Measurements from ENCODE around the gene ZNF611.

The ZNF611 gene

GRCh38 chr19:52653161-52653560 is 81.7 kb downstream of the ZNF611 start:
- H4K20me1 ChIP-seq (ENCODE audit: control insufficient read depth, insufficient read depth, low read depth, low read length) = no peaks in the 10 kb centered on the region
- no peaks in the 10 kb centered on the region for H3K9me2 ChIP-seq (replicated peaks; ENCODE audit: control insufficient read depth, low read length)
- H3K4me2 ChIP-seq (ENCODE audit: low read length) = no peak overlapping the region
- no peaks in the 10 kb centered on the region for H3K4me1 ChIP-seq (ENCODE audit: control insufficient read depth, low read length)
- no peak overlapping the region for H3K4me3 ChIP-seq (ENCODE audit: low read length)
- peaks cover 90% of the 10 kb centered on the region for H3K36me3 ChIP-seq (ENCODE audit: control insufficient read depth, low read length)
- TF ChIP-seq EZH2phosphoT487 (IDR thresholded peaks at IDR 0.05; ENCODE audit: borderline replicate concordance, low read length) = no peak
- TF ChIP-seq, protein P1, sequence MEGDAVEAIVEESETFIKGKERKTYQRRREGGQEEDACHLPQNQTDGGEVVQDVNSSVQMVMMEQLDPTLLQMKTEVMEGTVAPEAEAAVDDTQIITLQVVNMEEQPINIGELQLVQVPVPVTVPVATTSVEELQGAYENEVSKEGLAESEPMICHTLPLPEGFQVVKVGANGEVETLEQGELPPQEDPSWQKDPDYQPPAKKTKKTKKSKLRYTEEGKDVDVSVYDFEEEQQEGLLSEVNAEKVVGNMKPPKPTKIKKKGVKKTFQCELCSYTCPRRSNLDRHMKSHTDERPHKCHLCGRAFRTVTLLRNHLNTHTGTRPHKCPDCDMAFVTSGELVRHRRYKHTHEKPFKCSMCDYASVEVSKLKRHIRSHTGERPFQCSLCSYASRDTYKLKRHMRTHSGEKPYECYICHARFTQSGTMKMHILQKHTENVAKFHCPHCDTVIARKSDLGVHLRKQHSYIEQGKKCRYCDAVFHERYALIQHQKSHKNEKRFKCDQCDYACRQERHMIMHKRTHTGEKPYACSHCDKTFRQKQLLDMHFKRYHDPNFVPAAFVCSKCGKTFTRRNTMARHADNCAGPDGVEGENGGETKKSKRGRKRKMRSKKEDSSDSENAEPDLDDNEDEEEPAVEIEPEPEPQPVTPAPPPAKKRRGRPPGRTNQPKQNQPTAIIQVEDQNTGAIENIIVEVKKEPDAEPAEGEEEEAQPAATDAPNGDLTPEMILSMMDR (IDR thresholded peaks at IDR 0.05; ENCODE audit: low read depth, low read length, poor library complexity, severe bottlenecking) = no peak
- no peak overlapping the region for H3K27ac ChIP-seq (ENCODE audit: low read depth, low read length)
- no peaks in the 10 kb centered on the region for H3K79me2 ChIP-seq (ENCODE audit: control insufficient read depth, low read length)
- H3F3A ChIP-seq (ENCODE audit: control insufficient read depth, insufficient read depth) = no peaks in the 10 kb centered on the region
- no peaks in the 10 kb centered on the region for H3K27me3 ChIP-seq (ENCODE audit: control insufficient read depth, low read length)
- H3K9me3 ChIP-seq (ENCODE audit: control insufficient read depth, insufficient read depth, low read length) = no peaks in the 10 kb centered on the region

Measured in DOHH2 (cell line).